ENCODE results near the gene PURB. TPM values are rescaled to one million over a fixed set of nuclear protein-coding genes. Genes with fewer than 3 reads are reported as not detected.

The PURB gene
- total and polyA plus RNA-seq, 10 of the 15 experiments (the other 5 are each of a cell fraction or from before 2014, with no cell fraction given), result 0.77 to 18.6 (median 8.9) TPM

DNA sequence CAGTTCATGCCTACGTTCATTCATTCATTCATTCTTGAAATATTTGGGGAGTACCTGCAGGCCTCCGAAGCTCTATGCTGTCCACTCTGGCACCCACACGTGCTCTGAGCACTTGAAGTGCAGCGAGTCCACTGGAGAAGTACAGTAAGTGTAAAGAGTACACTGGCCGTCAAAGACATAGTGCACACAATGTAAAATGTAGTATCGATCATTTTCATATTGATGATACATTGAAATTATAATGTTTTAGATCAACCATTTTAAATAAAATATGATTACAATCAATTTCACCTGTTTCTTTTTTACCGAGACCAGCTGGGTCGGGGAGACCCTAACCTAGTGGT, 37.0 kb upstream of the PURB start:
- ChIA-PET POLR2A (no interaction called here), RAD21 (ENCODE audit: unreplicated experiment) (interaction anchor here (0.6 to 2.7 kb wide), 3 partner anchors 65 to 214 kb away, joined by 3 to 10 read pairs (median 5); no protein-coding TSS in a partner anchor), CTCF (interaction anchor here (0.7 to 5.8 kb wide), 10 partner anchors 50 to 340 kb away, joined by 3 to 117 read pairs (median 3); partner anchors contain the start of gene TMED4), SMC1A (ENCODE audit: uncharacterized antibody, unreplicated experiment) (interaction anchor here (1.6 to 11.9 kb wide), 3 partner anchors 63 to 72 kb away, joined by 4 to 138 read pairs (median 5); no protein-coding TSS in a partner anchor)
- 45% methylated on average over 8 of the region's 8 CpGs for WGBS (ENCODE audit: insufficient coverage, insufficient replicate concordance, low lambda C conversion rate, missing lambda C conversion rate)
- no peak overlapping the region for H3K27ac ChIP-seq (ENCODE audit: control insufficient read depth, insufficient read depth)
- no peaks in the 10 kb centered on the region for H3K79me2 ChIP-seq (ENCODE audit: control insufficient read depth, insufficient read depth, low read length)
- no peak overlapping the region for H3K9ac ChIP-seq (ENCODE audit: control insufficient read depth, insufficient read depth, low read length)
- H2AFZ ChIP-seq (ENCODE audit: control insufficient read depth, low read depth, low read length), result no peak overlapping the region; the same call in 1 of the 2 replicates
- ATAC-seq (peak; percentile 18), DNase-seq (ENCODE audit: low read depth, low spot score) (no peak), FAIRE-seq (no peak)
- in situ Hi-C loops (cut with MboI), result no loop called here
- H3K4me3 ChIP-seq, result no peak overlapping the region
- no peaks in the 10 kb centered on the region for H3K27me3 ChIP-seq (replicated peaks in 1 of 2; ENCODE audit: control insufficient read depth in 2 of 2, insufficient read depth in 2 of 2, low read length in 1 of 2)
- intact Hi-C loops (cut with micrococcal nuclease; ENCODE audit: unreplicated experiment), result loop anchor here (1.0 to 2.0 kb wide), 3 partner anchors 65 to 334 kb away; no protein-coding TSS in a partner anchor
- BruUV-seq (replicated peaks), result no TSS peak
- no peak for TF ChIP-seq POU2F2 (IDR thresholded peaks at IDR 0.05; ENCODE audit: borderline replicate concordance, low read depth, low read length)
- no peak for TF ChIP-seq ZBED1 (IDR thresholded peaks at IDR 0.05; ENCODE audit: borderline replicate concordance)
- no peak for TF ChIP-seq POLR2AphosphoS2 (IDR thresholded peaks at IDR 0.05; ENCODE audit: low read depth, low read length)
- TF ChIP-seq, protein P1, sequence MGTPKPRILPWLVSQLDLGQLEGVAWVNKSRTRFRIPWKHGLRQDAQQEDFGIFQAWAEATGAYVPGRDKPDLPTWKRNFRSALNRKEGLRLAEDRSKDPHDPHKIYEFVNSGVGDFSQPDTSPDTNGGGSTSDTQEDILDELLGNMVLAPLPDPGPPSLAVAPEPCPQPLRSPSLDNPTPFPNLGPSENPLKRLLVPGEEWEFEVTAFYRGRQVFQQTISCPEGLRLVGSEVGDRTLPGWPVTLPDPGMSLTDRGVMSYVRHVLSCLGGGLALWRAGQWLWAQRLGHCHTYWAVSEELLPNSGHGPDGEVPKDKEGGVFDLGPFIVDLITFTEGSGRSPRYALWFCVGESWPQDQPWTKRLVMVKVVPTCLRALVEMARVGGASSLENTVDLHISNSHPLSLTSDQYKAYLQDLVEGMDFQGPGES (IDR thresholded peaks at IDR 0.05), result no peak
- no peaks in the 10 kb centered on the region for H4K20me1 ChIP-seq (ENCODE audit: control insufficient read depth, insufficient read depth)
- no peaks in the 10 kb centered on the region for H3K4me1 ChIP-seq (ENCODE audit: control insufficient read depth, insufficient read depth, low read length)
- no peaks in the 10 kb centered on the region for H3K36me3 ChIP-seq (ENCODE audit: control insufficient read depth in 2 of 2, insufficient read depth in 2 of 2, low read length in 1 of 2)
- no peaks in the 10 kb centered on the region for H3K9me3 ChIP-seq (replicated peaks; ENCODE audit: control insufficient read depth, insufficient read depth, low read length)
- H3K4me2 ChIP-seq (ENCODE audit: control insufficient read depth, insufficient read depth), result no peak overlapping the region
